ENCODE results near the gene MARK4.

- TF ChIP-seq, protein P1, sequence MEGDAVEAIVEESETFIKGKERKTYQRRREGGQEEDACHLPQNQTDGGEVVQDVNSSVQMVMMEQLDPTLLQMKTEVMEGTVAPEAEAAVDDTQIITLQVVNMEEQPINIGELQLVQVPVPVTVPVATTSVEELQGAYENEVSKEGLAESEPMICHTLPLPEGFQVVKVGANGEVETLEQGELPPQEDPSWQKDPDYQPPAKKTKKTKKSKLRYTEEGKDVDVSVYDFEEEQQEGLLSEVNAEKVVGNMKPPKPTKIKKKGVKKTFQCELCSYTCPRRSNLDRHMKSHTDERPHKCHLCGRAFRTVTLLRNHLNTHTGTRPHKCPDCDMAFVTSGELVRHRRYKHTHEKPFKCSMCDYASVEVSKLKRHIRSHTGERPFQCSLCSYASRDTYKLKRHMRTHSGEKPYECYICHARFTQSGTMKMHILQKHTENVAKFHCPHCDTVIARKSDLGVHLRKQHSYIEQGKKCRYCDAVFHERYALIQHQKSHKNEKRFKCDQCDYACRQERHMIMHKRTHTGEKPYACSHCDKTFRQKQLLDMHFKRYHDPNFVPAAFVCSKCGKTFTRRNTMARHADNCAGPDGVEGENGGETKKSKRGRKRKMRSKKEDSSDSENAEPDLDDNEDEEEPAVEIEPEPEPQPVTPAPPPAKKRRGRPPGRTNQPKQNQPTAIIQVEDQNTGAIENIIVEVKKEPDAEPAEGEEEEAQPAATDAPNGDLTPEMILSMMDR (IDR thresholded peaks at IDR 0.05): no peak
- no peak for TF ChIP-seq POLR2AphosphoS5 (IDR thresholded peaks at IDR 0.05)
These were observed 63.7 kb downstream of the MARK4 start for GRCh38 chr19:45314708-45315245.
